IMR-90 (cell line): ENCODE data around the gene GPRC5D. TPM values are rescaled to one million over a fixed set of nuclear protein-coding genes. Genes with fewer than 3 reads are reported as not detected.

Experiments
- ATAC-seq: fragments of 200-7000 bp; cut with Tn5 transposase; 2 replicates; pipeline ENCODE4 v1.9.1; 2020; ENCODE audit warnings: low read depth, mild to moderate bottlenecking, moderate library complexity
- BruUV-seq: library from RNA; stranded (reverse); fragments of 400-500 nt; replicated peaks from 2 replicates; lab custom pipeline; 2021; lab: Mats Ljungman, UMichigan
- CTCF ChIA-PET: fragments of 300-600 bp; formaldehyde crosslinking; extraction: SDS; loops from one replicate; lab custom pipeline; 2021; ENCODE audit warnings: antibody characterized with exemption; lab: Yijun Ruan, JAX
- POLR2A ChIA-PET: fragments of 300-600 bp; sonication (Branson Sonifier 250); formaldehyde crosslinking; loops from one replicate; lab custom pipeline; 2022; ENCODE audit warnings: antibody characterized with exemption; ENCODE audit not compliant: unreplicated experiment; lab: Charles Lee
- DNase-seq: peaks from one replicate; pipeline ENCODE4 v3.0.0; 2013
- H2AFZ ChIP-seq: replicated peaks from 2 replicates; pipeline ENCODE3; 2013; ENCODE audit warnings: low read length, mild to moderate bottlenecking; ENCODE audit not compliant: poor library complexity
- H2AK5ac ChIP-seq: 2 replicates; pipeline ENCODE4 v1.6.1; 2013; ENCODE audit warnings: low read depth, low read length, inconsistent platforms
- H2AK9ac ChIP-seq: replicated peaks from 2 replicates; pipeline ENCODE3; 2013; ENCODE audit warnings: mild to moderate bottlenecking, low read depth, low read length, moderate library complexity; ENCODE audit not compliant: poor library complexity
- H2BK120ac ChIP-seq: 2 replicates; pipeline ENCODE4 v1.6.1; 2013; ENCODE audit warnings: low read depth, low read length, inconsistent platforms
- H2BK15ac ChIP-seq: 3 replicates; pipeline ENCODE4 v1.6.1; 2013; ENCODE audit warnings: low read depth, low read length, inconsistent platforms
- H2BK20ac ChIP-seq: 2 replicates; pipeline ENCODE4 v1.6.1; 2013; ENCODE audit warnings: low read depth, mild to moderate bottlenecking, inconsistent platforms, low read length, moderate library complexity
- H2BK5ac ChIP-seq: 2 replicates; pipeline ENCODE4 v1.6.1; 2013; ENCODE audit warnings: mild to moderate bottlenecking, low read depth, low read length, inconsistent platforms; ENCODE audit not compliant: poor library complexity, severe bottlenecking
- H3K14ac ChIP-seq: replicated peaks from 2 replicates; pipeline ENCODE4 v1.6.1; 2013; ENCODE audit warnings: low read depth, low read length, inconsistent platforms
- H3K18ac ChIP-seq: 2 replicates; pipeline ENCODE4 v1.6.1; 2013; ENCODE audit warnings: low read depth, low read length, control low read depth
- H3K23ac ChIP-seq: 2 replicates; pipeline ENCODE4 v1.6.1; 2013; ENCODE audit warnings: low read depth, low read length, inconsistent platforms
- H3K27ac ChIP-seq: 2 replicates; pipeline ENCODE4 v1.5.1; 2013; ENCODE audit warnings: mild to moderate bottlenecking, control low read depth, low read length; ENCODE audit not compliant: insufficient read depth
- H3K27me3 ChIP-seq: 2 replicates; pipeline ENCODE4 v1.6.1; 2013; ENCODE audit warnings: low read length; ENCODE audit not compliant: control insufficient read depth, insufficient read depth
- H3K36me3 ChIP-seq: 2 replicates; pipeline ENCODE4 v1.6.1; 2013; ENCODE audit warnings: low read length, mixed read lengths; ENCODE audit not compliant: control insufficient read depth, insufficient read depth
- H3K4ac ChIP-seq: 2 replicates; pipeline ENCODE4 v1.6.1; 2013; ENCODE audit warnings: low read depth, low read length, inconsistent platforms
- H3K4me1 ChIP-seq: 2 replicates; pipeline ENCODE4 v1.6.1; 2013; ENCODE audit warnings: low read length, mixed read lengths; ENCODE audit not compliant: control insufficient read depth, insufficient read depth
- H3K4me2 ChIP-seq: 2 replicates; pipeline ENCODE4 v1.6.1; 2013; ENCODE audit warnings: low read depth, mild to moderate bottlenecking, control low read depth, low read length, moderate library complexity
- H3K4me3 ChIP-seq: 2 replicates; pipeline ENCODE4 v1.5.1; 2013; ENCODE audit warnings: low read depth, mild to moderate bottlenecking, control low read depth, low read length, moderate library complexity; ENCODE audit not compliant: insufficient read depth
- H3K56ac ChIP-seq: 2 replicates; pipeline ENCODE4 v1.6.1; 2013; ENCODE audit warnings: low read length, inconsistent platforms; ENCODE audit not compliant: insufficient read depth; ENCODE audit errors: extremely low read depth
- H3K79me1 ChIP-seq, 2 experiments: 2 replicates each; pipeline ENCODE4 v1.6.1; 2013; ENCODE audit warnings: low read length in 2 of 2, inconsistent platforms in 1 of 2, low read depth in 1 of 2
- H3K9ac ChIP-seq: 2 replicates; pipeline ENCODE4 v1.6.1; 2013; ENCODE audit warnings: low read depth, low read length, control low read depth
- H3K9me1 ChIP-seq: 2 replicates; pipeline ENCODE4 v1.6.1; 2013; ENCODE audit warnings: low read length, inconsistent platforms; ENCODE audit not compliant: insufficient read depth
- H3K9me3 ChIP-seq: 2 replicates; pipeline ENCODE4 v1.6.1; 2013; ENCODE audit warnings: low read length; ENCODE audit not compliant: control insufficient read depth, insufficient read depth
- H4K20me1 ChIP-seq: 2 replicates; pipeline ENCODE4 v1.6.1; 2013; ENCODE audit warnings: low read length, inconsistent platforms; ENCODE audit not compliant: insufficient read depth
- H4K5ac ChIP-seq: 2 replicates; pipeline ENCODE4 v1.6.1; 2013; ENCODE audit warnings: mild to moderate bottlenecking, low read depth, low read length, control low read depth
- H4K8ac ChIP-seq, 2 experiments: 2 replicates each; pipeline ENCODE4 v1.6.1; 2013; ENCODE audit warnings: low read depth in 2 of 2, low read length in 2 of 2, control low read depth in 1 of 2, inconsistent platforms in 1 of 2
- H4K91ac ChIP-seq: 2 replicates; pipeline ENCODE4 v1.6.1; 2013; ENCODE audit warnings: low read depth, low read length, inconsistent platforms; ENCODE audit not compliant: insufficient read depth
- BHLHE40 ChIP-seq: fragments of 150-350 bp; IDR thresholded peaks from 2 replicates; pipeline ENCODE4 v1.6.1; 2016; ENCODE audit warnings: mild to moderate bottlenecking, low read depth, low read length
- CEBPB ChIP-seq: IDR thresholded peaks from 2 replicates; pipeline ENCODE4 v1.6.1; 2012; ENCODE audit warnings: low read depth, low read length, improper control_type of control experiment
- ELK1 ChIP-seq: fragments of 150-350 bp; IDR thresholded peaks from 2 replicates; pipeline ENCODE4 v1.6.1; 2016; ENCODE audit warnings: low read depth, mild to moderate bottlenecking, low read length, moderate library complexity, borderline replicate concordance
- FOS ChIP-seq: fragments of 150-350 bp; IDR thresholded peaks from 2 replicates; pipeline ENCODE4 v1.6.1; 2016; ENCODE audit warnings: low read depth, low read length
- MAFK ChIP-seq: IDR thresholded peaks from 2 replicates; pipeline ENCODE4 v1.6.1; 2012; ENCODE audit warnings: low read depth, low read length, improper control_type of control experiment
- MAZ ChIP-seq: IDR thresholded peaks from 2 replicates; pipeline ENCODE4 v1.6.1; 2012; ENCODE audit warnings: low read depth, mild to moderate bottlenecking, low read length, improper control_type of control experiment, moderate library complexity, borderline replicate concordance
- MXI1 ChIP-seq: IDR thresholded peaks from 2 replicates; pipeline ENCODE4 v1.6.1; 2012; ENCODE audit warnings: low read depth, mild to moderate bottlenecking, low read length, moderate library complexity, borderline replicate concordance
- RFX5 ChIP-seq: IDR thresholded peaks from 2 replicates; pipeline ENCODE4 v1.8.0; 2012; ENCODE audit warnings: low read depth, mild to moderate bottlenecking, low read length, moderate library complexity
- WGBS, 2 experiments: methylation state at CpG; one replicate each; pipeline versions ENCODE4 v1.1.5 to v1.1.7; 2013; ENCODE audit warnings: missing lambda C conversion rate in 2 of 2; ENCODE audit not compliant: insufficient read length in 1 of 2; ENCODE audit errors: extremely low coverage in 2 of 2; 5-methylcytosine and 5-hydroxymethylcytosine counted together
- dilution Hi-C: fragments of 300-500 bp; cut with HindIII; formaldehyde crosslinking; loops from one replicate; pipeline ENCODE4 v1.14.3; 2018; ENCODE audit warnings: low sequenced_read_pairs; ENCODE audit not compliant: unreplicated experiment
- in situ Hi-C: fragments of 300-500 bp; cut with MboI; formaldehyde crosslinking; loops from 3 replicates; pipeline ENCODE4 v1.14.3; 2019; ENCODE audit warnings: low sequenced_read_pairs, inconsistent platforms, mixed read lengths
- intact Hi-C: fragments of 100-400 bp; cut with micrococcal nuclease; formaldehyde crosslinking; loops from 2 replicates; pipeline ENCODE4 v1.10.0; 2022
- polyA plus RNA-seq, 3 experiments: library from polyadenylated mRNA; depleted of rRNA; stranded (reverse); fragments of >200 nt; gene quantifications; 2 replicates each; pipeline ENCODE4 v1.2.3, GENCODE V29; 2012; ENCODE audit warnings: low replicate concordance in 1 of 3
- total RNA-seq: library from RNA; depleted of rRNA; stranded (reverse); fragments of >200 nt; gene quantifications from 2 replicates; pipeline ENCODE4 v1.2.3, GENCODE V29; 2012
- TF ChIP-seq, protein P1 (sequence below): fragments of 150-350 bp; IDR thresholded peaks from 2 replicates; pipeline ENCODE4 v1.6.1; 2017; ENCODE audit warnings: mild to moderate bottlenecking, antibody characterized with exemption, low read length, low read depth

Gene GPRC5D
- total and polyA plus RNA-seq, 2 of the 4 experiments (the other 2 are of a cell fraction) = not detected

DNA sequence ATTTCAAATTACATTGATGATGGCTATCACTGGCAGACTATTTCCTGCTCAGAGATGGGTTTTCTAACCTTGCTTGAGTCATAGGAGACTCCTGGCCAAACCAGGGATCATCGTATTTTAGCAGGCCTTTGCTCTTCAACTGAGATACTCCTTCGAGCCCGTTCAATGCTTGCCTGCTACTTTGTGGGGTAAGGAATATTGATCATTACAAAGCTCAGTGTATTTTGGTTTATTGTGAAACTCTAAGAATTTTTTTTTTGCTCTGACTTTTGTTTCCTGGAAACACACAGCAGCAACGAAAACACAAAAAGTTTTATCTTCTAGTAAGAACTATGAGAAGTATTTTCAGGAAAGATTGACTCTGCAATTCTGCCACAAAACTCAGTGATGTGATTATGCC is 4.1 kb downstream of the GPRC5D start:
- Histone ChIP-seq H2AK9ac (no peak overlapping the region), H2BK15ac (no peak overlapping the region), H3K14ac (no peak overlapping the region), H2AK5ac (no peak overlapping the region), H3K9me1 (0 out of 2 replicates have a peak, but pooled peaks cover 6% of the 10 kb centered on the region), H3K27me3 (no peaks in the 10 kb centered on the region), H3K23ac (no peak overlapping the region), H3K56ac (no peak overlapping the region), H2BK5ac (no peak overlapping the region), H3K79me1 (no peaks in the 10 kb centered on the region), H4K5ac (no peak overlapping the region), H3K4ac (no peak overlapping the region), H3K4me2 (no peak overlapping the region), H3K9me3 (no peaks in the 10 kb centered on the region), H2BK120ac (no peak overlapping the region), H4K91ac (no peak overlapping the region), H3K27ac (no peak overlapping the region), H3K4me3 (no peak overlapping the region), H3K9ac (no peak overlapping the region), H3K36me3 (peaks cover 2% of the 10 kb centered on the region), H4K8ac (no peak overlapping the region), H3K4me1 (peaks cover 2% of the 10 kb centered on the region; the same call in 1 of the 2 replicates), H2BK20ac (no peak overlapping the region), H4K20me1 (no peaks in the 10 kb centered on the region), H2AFZ (no peak overlapping the region), H3K18ac (no peak overlapping the region)
- DNase-seq = no peak
- dilution Hi-C loops (no loop called here), in situ Hi-C loops (no loop called here), intact Hi-C loops (no loop called here)
- CTCF ChIA-PET = no interaction called here
- no peak for TF ChIP-seq RFX5
- no peak for TF ChIP-seq MAZ
- TF ChIP-seq ELK1 = no peak
- TF ChIP-seq, protein P1, sequence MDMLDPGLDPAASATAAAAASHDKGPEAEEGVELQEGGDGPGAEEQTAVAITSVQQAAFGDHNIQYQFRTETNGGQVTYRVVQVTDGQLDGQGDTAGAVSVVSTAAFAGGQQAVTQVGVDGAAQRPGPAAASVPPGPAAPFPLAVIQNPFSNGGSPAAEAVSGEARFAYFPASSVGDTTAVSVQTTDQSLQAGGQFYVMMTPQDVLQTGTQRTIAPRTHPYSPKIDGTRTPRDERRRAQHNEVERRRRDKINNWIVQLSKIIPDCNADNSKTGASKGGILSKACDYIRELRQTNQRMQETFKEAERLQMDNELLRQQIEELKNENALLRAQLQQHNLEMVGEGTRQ = no peak
- no peak for TF ChIP-seq MAFK
- TF ChIP-seq CEBPB = no peak
- TF ChIP-seq FOS = no peak
- TF ChIP-seq BHLHE40 = no peak
- no peak for TF ChIP-seq MXI1
- no CpG with 5 or more reads among the region's 4 CpGs for WGBS, 2 experiments
- POLR2A ChIA-PET = no interaction called here
- no peak for ATAC-seq
- no TSS peak for BruUV-seq
